Measurements from ENCODE around the gene PDE4D.
A peak's percentile ranks its signal among the peaks of the same experiment; 100 is the strongest.

Gene PDE4D

DNA sequence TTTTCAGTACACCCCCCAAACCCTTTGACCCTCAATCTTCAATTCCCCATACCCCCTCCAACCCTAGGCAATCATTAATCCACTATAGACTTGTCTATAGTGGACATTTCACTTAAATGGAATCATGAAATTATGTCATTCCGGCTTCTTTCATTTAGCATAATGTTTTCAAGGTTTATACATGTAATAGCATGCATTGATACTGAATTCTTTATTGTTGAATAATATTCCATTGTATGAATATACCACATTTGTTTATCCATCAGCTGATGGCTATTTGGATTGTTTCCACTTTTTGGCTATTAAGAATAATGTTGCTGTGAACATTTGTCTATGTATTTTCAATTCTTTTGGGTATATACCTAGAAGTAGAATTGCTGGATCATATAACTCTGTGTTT is 238.8 kb downstream of the PDE4D start:
- no peak for DNase-seq

DNA sequence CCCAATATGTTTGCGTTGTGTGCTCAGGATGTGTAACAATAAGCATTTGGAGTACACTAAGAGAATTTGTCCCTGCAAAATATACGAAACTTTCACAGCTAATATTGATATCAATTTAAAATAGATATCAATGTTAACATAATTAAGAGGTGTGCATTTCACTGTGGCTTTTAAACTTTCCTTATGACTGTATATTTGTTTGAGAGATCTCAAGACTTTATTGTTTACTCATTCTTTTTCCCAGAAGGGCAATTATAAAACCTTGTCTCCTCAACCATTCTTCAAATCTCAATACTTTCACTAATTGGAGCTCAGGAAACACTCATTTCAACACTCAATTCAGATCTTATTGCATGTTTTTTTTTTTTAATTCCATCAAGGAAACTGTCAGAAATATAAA is 241.1 kb downstream of the PDE4D start:
- no peak for DNase-seq

GRCh38 chr5:59648949-59649921 is 244.3 kb downstream of the PDE4D start:
- DNase-seq: peak; percentile 30

DNA sequence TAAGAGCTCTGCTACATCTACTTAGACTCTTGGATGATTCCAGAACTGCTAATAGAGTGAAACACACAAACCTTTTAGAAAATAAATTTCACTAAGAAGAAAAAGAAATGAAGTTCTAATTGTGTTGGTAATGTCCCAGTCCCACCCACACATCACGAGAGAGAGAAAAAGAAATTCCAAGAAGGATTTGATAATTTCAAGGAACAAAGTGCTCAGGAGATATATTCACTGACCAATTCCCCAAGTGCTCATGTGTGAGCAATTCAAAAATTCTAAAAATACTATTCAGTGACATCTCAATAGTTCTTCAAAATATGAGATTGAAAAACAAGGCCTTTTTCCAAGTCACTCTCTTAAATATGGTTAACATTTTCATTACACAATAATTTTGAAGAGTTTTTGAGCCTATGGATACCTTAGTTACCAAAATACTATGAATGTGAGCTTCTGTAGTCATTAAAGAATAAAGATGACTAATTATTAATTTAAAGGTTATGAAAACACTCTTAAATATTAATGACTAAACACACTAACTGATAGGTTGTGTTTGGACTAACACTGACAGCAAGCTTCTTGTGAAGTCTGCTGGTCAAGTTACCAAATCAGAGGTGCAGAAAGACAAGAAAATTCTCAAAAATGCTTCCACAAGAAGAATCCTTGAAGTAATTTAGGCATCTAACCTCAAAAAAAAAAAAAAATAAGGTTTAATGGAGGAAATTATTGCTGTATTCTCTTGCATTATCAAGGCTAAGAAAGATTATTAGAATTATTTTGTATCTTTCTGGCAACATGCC is 245.3 kb downstream of the PDE4D start:
- no peak for DNase-seq

- DNase-seq: no peak
These were observed 248.1 kb downstream of the PDE4D start for GRCh38 chr5:59645380-59645779.

- DNase-seq: peak; percentile 37
These were observed 253.1 kb downstream of the PDE4D start for GRCh38 chr5:59640411-59640810.

- peak; percentile 48 for DNase-seq
These were observed 255.5 kb downstream of the PDE4D start for GRCh38 chr5:59637884-59638580.

- no peak for DNase-seq
These were observed 264.0 kb downstream of the PDE4D start for GRCh38 chr5:59629561-59629960.

DNA sequence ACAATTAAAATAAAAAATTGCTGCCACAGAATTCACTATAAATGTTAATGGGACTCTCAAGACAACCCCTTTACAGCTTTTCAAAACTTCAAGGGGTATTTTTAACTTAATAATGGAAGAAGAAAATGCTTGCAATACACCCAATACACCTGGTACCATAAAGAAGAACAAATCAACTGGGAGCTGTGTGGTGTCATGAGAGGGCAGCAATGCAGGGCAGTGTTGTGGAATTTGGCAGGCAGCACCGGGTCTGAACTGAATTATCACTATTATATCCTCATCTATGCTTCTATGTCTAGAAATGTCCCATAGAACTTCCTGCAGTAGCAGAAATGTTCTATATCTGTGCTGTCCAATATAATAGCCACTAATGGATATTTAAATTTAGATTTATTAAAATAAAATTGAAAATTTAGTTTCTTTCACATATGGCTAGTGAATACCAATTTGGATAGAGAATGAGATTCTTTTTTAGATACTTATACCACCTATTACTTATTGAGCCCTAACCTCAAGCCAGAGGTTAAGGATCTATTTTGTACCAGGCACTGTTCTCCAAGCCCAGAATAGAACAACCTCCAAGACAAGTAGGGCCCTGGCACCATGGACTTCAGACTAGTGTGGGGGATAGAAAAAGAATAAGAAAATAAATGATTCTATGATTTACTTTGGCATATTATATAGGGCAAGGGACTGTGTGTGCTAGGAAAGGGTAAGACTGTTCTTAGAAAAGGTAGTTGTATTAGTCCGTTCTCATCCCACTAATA is 265.3 kb downstream of the PDE4D start:
- no peak for DNase-seq

- DNase-seq: no peak
These were observed 268.6 kb downstream of the PDE4D start for GRCh38 chr5:59624898-59625297.

DNA sequence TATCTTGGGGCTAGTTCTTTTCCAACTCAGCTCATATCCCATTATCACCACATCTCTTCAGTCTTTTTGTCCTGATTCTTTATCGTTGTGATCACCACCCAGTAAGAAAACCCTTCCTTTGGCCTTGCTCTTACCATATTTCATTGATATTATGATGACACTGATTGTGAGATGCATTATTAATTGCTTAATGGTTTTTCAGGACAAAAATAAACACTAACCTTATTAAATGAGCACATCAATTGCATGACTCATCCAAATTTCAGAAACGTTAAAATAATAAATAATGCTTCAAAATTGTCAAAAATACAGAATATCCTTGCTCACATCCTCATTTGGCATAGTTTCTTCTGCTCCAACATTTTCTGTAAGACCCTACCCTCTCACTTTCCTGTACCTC is 270.7 kb downstream of the PDE4D start:
- DNase-seq: no peak

DNA sequence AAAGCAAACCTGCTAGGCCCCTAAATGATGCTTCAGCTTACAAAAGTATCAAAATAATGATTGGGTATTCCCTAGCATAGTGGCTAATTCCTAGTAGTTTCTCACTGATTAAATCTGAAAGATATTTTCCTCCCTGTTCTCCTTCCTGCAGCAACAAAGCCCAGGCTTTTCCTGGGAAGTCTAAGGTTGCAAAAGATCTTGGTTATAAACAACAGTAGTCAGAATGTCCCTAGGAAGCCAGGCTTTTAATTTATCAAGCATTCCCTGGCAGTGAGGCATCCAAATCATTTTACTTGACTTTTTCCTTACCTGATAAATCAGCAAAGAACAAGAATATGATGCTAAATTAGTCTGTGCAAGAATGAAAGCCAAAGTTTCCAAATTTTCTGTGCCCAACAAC is 272.0 kb downstream of the PDE4D start:
- DNase-seq: no peak

- peak; percentile 50 for DNase-seq
These were observed 272.9 kb downstream of the PDE4D start for GRCh38 chr5:59620535-59621212.

DNA sequence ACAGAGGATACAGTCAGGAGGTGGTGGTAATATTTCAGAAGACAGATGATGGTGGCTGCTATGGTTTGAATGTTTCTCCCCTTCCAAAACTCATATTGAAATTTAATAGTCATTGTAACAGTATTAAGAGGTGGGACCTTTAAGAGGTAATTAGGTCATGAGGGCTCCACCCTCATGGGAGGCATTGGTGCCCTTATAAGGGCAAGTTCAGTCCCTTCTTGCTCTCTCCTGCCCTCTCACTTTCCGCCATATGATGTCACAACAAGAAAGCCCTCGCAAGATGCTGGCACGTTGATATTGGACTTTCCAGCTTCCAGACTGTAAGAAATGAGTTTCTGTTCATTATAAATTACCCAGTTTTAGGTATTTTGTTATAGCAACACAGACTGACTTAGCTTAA is 274.9 kb downstream of the PDE4D start:
- no peak for DNase-seq

DNA sequence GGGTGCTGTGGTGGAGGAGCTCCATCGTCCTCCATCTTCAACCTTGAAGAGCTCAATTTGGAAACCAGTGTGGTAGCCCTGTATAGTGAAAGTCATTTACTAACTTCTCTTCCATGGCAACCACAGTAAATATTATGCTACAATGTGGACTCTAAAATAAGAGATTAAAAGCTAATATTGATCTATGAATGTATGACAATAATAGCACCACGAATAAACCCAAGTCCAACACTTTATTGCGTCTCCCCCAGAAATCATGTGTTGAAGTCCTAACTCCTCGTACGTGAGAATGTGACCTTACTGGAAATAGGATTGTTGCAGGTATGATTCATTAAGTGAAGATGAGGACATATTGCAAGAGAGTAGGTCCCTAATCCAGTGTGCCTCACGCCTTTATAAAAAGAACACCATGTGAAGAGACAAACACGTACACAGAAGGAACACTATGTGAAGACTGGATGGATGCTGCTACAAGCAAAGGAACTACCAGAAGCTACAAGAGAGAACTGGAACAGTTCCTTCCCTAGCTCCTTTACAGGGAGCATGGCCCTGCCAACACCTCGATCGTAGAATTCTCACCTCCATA is 276.2 kb downstream of the PDE4D start:
- DNase-seq: no peak

DNA sequence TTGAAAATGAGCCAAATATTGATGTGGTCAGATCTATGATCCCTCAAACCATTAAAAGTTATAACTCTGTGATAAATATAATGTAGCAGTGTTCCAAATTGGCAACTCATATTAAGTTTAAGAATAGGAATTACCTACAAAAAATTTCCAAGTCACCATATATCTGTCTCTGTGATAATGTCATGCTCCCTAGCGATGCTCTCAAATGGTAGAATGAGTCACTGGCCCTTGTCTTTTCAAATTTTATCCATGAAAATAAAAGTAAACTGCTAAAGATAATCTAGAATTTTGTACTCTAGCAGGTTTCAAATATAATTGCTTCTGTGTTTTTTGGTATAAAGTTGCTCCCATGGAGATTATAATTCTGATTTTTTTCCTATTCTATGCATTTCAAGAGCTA is 277.1 kb downstream of the PDE4D start:
- DNase-seq: no peak

- DNase-seq: peak; percentile 78
These were observed 278.3 kb downstream of the PDE4D start for GRCh38 chr5:59615272-59615671.

DNA sequence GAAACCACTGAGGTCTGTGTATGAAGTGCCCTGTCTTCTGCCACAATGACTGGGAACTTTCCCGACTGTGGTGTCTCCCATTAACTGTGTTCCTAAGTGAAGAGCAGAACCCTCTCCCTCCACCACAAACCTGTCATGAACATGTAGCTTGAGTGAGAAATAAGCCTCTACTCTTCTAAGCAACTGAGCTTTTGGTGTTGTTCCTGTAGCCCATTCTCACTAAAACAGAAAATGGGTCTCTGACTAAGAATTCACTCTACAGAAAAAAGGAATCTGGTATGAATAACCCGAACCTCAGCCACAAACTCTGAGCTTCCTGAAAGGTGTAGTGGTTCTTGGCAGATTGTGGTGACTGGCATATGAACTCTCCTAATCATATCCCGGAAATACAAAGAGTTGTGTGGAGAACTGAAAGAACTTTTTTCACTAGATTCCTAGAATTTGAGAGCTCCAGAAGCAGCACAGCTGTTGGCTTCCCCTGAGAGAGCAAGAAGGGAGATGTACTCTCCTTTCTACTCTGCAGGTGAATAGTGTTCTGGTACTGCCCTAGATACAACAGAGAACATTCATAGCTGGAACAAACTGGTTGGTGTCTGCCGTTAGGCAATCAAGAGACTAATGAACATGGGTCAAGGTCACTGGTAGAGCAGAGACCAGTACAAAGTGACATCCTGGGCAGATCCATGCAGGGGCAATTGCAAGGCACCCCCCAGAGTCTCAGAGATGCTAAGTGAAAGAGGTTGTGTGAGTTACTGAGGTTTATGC is 283.8 kb downstream of the PDE4D start:
- no peak for DNase-seq

GRCh38 chr5:59608745-59609144 is 284.8 kb downstream of the PDE4D start:
- peak; percentile 68 for DNase-seq

GRCh38 chr5:59607138-59607765 is 286.3 kb downstream of the PDE4D start:
- peak; percentile 30 for DNase-seq
